Peyer's patch (tissue), 4 donors: Measurements from ENCODE around the gene CD247. TPM values are rescaled to one million over a fixed set of nuclear protein-coding genes. Genes with fewer than 3 reads are reported as not detected.

Experiments
- DNase-seq, 3 donors: peaks; one replicate each; pipeline ENCODE4 v3.0.0-alpha.2; 2017 to 2019
- H3K27ac ChIP-seq, 4 donors: fragments of 200-600 bp; sonication (generic); one replicate each; pipeline ENCODE4 v1.5.1; 2016 to 2019
- H3K27me3 ChIP-seq, 2 donors: fragments of 200-600 bp; sonication (generic); one replicate each; pipeline ENCODE4 v1.5.1; 2019
- H3K36me3 ChIP-seq, 3 donors: fragments of 200-600 bp; sonication (generic); one replicate each; pipeline ENCODE4 v1.5.1; 2016 to 2019
- H3K4me1 ChIP-seq, 4 donors: fragments of 200-600 bp; sonication (generic); one replicate each; pipeline ENCODE4 v1.5.1; 2016 to 2019
- H3K4me3 ChIP-seq, 4 donors: fragments of 200-600 bp; sonication (generic); 1 replicate in 3 of 4; 2 replicates in 1 of 4; pipeline ENCODE4 v1.5.1; 2016 to 2019; ENCODE audit warnings: mild to moderate bottlenecking in 1 of 4
- H3K9me3 ChIP-seq, 4 donors: fragments of 200-600 bp; sonication (generic); one replicate each; pipeline ENCODE4 v1.5.1; 2016 to 2019; ENCODE audit warnings: mild to moderate bottlenecking in 1 of 4
- POLR2A ChIP-seq, 2 donors: fragments of 450-650 bp; IDR thresholded peaks; one replicate each; pipeline ENCODE4 v1.5.1; 2017; ENCODE audit warnings: antibody characterized with exemption in 2 of 2, mild to moderate bottlenecking in 2 of 2, moderate library complexity in 2 of 2
- total RNA-seq, 4 donors: library from RNA; depleted of rRNA; stranded (reverse); fragments of >200 nt; gene quantifications; one replicate each; pipeline ENCODE4 v1.1.0, GENCODE V29; 2016
- TF ChIP-seq, protein P1 (sequence below), 6 experiments: fragments of 450-650 bp in 4 of 6; fragments of 200-600 bp in 2 of 6; sonication (generic) in 1 of 6; IDR thresholded peaks; one replicate each; pipeline ENCODE4 v1.5.1; 2017 to 2019; ENCODE audit warnings: antibody characterized with exemption in 6 of 6, mild to moderate bottlenecking in 3 of 6, moderate library complexity in 1 of 6

CD247 gene
- total RNA-seq, 4 donors from 2014 or later, result 1.9 to 7.4 (median 3.9) TPM; not detected in 1

- no peaks in the 10 kb centered on the region for H3K36me3 ChIP-seq
- H3K27ac ChIP-seq, result peak overlapping the region in 2 of 4 donors; percentile 9 to 38
- TF ChIP-seq, protein P1, sequence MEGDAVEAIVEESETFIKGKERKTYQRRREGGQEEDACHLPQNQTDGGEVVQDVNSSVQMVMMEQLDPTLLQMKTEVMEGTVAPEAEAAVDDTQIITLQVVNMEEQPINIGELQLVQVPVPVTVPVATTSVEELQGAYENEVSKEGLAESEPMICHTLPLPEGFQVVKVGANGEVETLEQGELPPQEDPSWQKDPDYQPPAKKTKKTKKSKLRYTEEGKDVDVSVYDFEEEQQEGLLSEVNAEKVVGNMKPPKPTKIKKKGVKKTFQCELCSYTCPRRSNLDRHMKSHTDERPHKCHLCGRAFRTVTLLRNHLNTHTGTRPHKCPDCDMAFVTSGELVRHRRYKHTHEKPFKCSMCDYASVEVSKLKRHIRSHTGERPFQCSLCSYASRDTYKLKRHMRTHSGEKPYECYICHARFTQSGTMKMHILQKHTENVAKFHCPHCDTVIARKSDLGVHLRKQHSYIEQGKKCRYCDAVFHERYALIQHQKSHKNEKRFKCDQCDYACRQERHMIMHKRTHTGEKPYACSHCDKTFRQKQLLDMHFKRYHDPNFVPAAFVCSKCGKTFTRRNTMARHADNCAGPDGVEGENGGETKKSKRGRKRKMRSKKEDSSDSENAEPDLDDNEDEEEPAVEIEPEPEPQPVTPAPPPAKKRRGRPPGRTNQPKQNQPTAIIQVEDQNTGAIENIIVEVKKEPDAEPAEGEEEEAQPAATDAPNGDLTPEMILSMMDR (IDR thresholded peaks at IDR 0.05), result no peak
- no peak for TF ChIP-seq POLR2A (IDR thresholded peaks at IDR 0.05)
- peak in 1 of 3 donors; percentile 45 for DNase-seq
- no peaks in the 10 kb centered on the region for H3K27me3 ChIP-seq
- H3K4me3 ChIP-seq, result no peak overlapping the region
- H3K9me3 ChIP-seq, result no peaks in the 10 kb centered on the region
- peaks cover 0 to 12% (median 0%) of the 10 kb centered on the region in 4 donors for H3K4me1 ChIP-seq
Observed at GRCh38 chr1:167483790-167484189, 34.5 kb downstream of the CD247 start.

- DNase-seq, result peak in 1 of 3 donors; percentile 53
- Histone ChIP-seq H3K27ac (no peak overlapping the region), H3K4me3 (no peak overlapping the region), H3K4me1 (peaks cover 0 to 12% (median 0%) of the 10 kb centered on the region in 4 donors), H3K9me3 (no peaks in the 10 kb centered on the region), H3K27me3 (no peaks in the 10 kb centered on the region), H3K36me3 (no peaks in the 10 kb centered on the region)
- TF ChIP-seq, protein P1 (IDR thresholded peaks at IDR 0.05), result no peak
- no peak for TF ChIP-seq POLR2A (IDR thresholded peaks at IDR 0.05)
Observed at GRCh38 chr1:167482184-167482583, 36.1 kb downstream of the CD247 start.

- H3K36me3 ChIP-seq, result no peaks in the 10 kb centered on the region
- no peak overlapping the region for H3K4me3 ChIP-seq
- H3K9me3 ChIP-seq, result no peaks in the 10 kb centered on the region
- peak in 1 of 3 donors; percentile 51 for DNase-seq
- no peak overlapping the region for H3K27ac ChIP-seq
- H3K27me3 ChIP-seq, result no peaks in the 10 kb centered on the region
- TF ChIP-seq, protein P1 (IDR thresholded peaks at IDR 0.05), result no peak
- TF ChIP-seq POLR2A (IDR thresholded peaks at IDR 0.05), result no peak
- H3K4me1 ChIP-seq, result no peaks in the 10 kb centered on the region
Observed at GRCh38 chr1:167479331-167479979, 38.9 kb downstream of the CD247 start.

DNA sequence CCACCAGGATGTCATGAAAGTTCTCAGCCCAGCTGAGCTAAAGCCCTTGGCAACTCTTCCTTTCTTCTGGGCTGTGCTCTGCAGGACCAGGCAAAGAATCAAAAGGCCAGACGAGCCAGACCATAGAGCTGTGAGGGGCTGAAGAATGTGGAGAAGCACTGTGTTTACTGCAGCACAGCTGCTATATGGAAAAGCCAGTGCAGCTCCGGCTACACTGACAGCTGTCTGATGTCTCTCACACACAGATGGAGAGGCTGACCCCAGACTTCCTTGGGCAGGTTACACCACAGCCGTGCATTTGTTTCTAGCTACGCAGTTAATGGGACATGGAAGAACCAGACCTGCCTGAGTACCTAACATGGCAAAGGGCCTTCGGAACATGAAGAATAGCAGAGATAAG lies 40.3 kb downstream of the CD247 start:
- Histone ChIP-seq H3K4me3 (no peak overlapping the region), H3K36me3 (no peaks in the 10 kb centered on the region), H3K4me1 (no peaks in the 10 kb centered on the region), H3K27ac (no peak overlapping the region), H3K27me3 (no peaks in the 10 kb centered on the region), H3K9me3 (no peaks in the 10 kb centered on the region)
- peak in 1 of 3 donors; percentile 27 for DNase-seq
- TF ChIP-seq, protein P1 (IDR thresholded peaks at IDR 0.05), result no peak
- TF ChIP-seq POLR2A (IDR thresholded peaks at IDR 0.05), result no peak

GRCh38 chr1:167476061-167476460 lies 42.3 kb downstream of the CD247 start:
- Histone ChIP-seq H3K27ac (no peak overlapping the region), H3K4me1 (no peaks in the 10 kb centered on the region), H3K27me3 (no peaks in the 10 kb centered on the region), H3K4me3 (no peak overlapping the region), H3K36me3 (no peaks in the 10 kb centered on the region), H3K9me3 (no peaks in the 10 kb centered on the region)
- TF ChIP-seq, protein P1 (IDR thresholded peaks at IDR 0.05), result no peak
- TF ChIP-seq POLR2A (IDR thresholded peaks at IDR 0.05), result no peak
- DNase-seq, result peak in 1 of 3 donors; percentile 8
